Activated CD8-positive, alpha-beta memory T cell treated with anti-CD3 and anti-CD28 coated beads for 1 hour (primary cell): ENCODE measurements around the gene LGALS7B.
"Not testable (repeated sequence)": the region's sequence is repeated elsewhere in the genome, so short reads cannot be mapped to it uniquely, and the experiment has no call there.

Experiments used
- DNase-seq, 2 donors: peaks; one replicate each; pipeline ENCODE4 v3.0.0-alpha.2; 2020; ENCODE audit warnings: low read depth in 1 of 2; ENCODE audit errors: extremely low read depth in 1 of 2

LGALS7B gene

GRCh38 chr19:38816131-38816750, 27.2 kb downstream of the LGALS7B start:
- no peak for DNase-seq

- DNase-seq, result no peak
Measured at GRCh38 chr19:38817081-38817480, 28.1 kb downstream of the LGALS7B start.

- no peak for DNase-seq
Measured at GRCh38 chr19:38819231-38819920, 30.4 kb downstream of the LGALS7B start.

- DNase-seq, result not testable (repeated sequence)
Measured at GRCh38 chr19:38821230-38821825, 32.3 kb downstream of the LGALS7B start.

- not testable (repeated sequence) for DNase-seq
Measured at GRCh38 chr19:38825936-38826335, 36.9 kb downstream of the LGALS7B start.

GRCh38 chr19:38826856-38827551, 38.0 kb downstream of the LGALS7B start:
- DNase-seq, result no peak

GRCh38 chr19:38829203-38829602, 40.2 kb downstream of the LGALS7B start:
- not testable (repeated sequence) for DNase-seq

GRCh38 chr19:38830039-38830733, 41.2 kb downstream of the LGALS7B start:
- DNase-seq, result no peak

GRCh38 chr19:38831142-38831605, 42.2 kb downstream of the LGALS7B start:
- DNase-seq, result no peak

GRCh38 chr19:38833092-38833425, 44.1 kb downstream of the LGALS7B start:
- no peak for DNase-seq

GRCh38 chr19:38834104-38834490, 45.1 kb downstream of the LGALS7B start:
- DNase-seq, result no peak

GRCh38 chr19:38834590-38834989, 45.6 kb downstream of the LGALS7B start:
- no peak for DNase-seq

- no peak for DNase-seq
Measured at GRCh38 chr19:38836159-38836982, 47.4 kb downstream of the LGALS7B start.

- DNase-seq, result no peak
Measured at GRCh38 chr19:38836983-38837626, 48.1 kb downstream of the LGALS7B start.

- DNase-seq, result no peak
Measured at GRCh38 chr19:38837656-38838121, 48.7 kb downstream of the LGALS7B start.

GRCh38 chr19:38838208-38838985, 49.4 kb downstream of the LGALS7B start:
- peak in 1 of 2 donors; percentile 14 for DNase-seq

GRCh38 chr19:38838986-38839761, 50.2 kb downstream of the LGALS7B start:
- DNase-seq, result no peak
